ENCODE data around the gene STARD7. TPM values are rescaled to one million over a fixed set of nuclear protein-coding genes. Genes with fewer than 3 reads are reported as not detected.
A peak's percentile ranks its signal among the peaks of the same experiment; 100 is the strongest.

STARD7 gene
- polyA plus RNA-seq, 2 of the 4 experiments (the other 2 are of a cell fraction): 101 to 136 TPM

GRCh38 chr2:96164459-96165184 is 44.0 kb downstream of the STARD7 start:
- H3K4me1 ChIP-seq: no peaks in the 10 kb centered on the region
- H3K27ac ChIP-seq: no peak overlapping the region
- FAIRE-seq (no peak), DNase-seq (ENCODE audit: low read depth in 1 of 2, low spot score in 1 of 2) (no peak), ATAC-seq (peak; percentile 30 to 61; a peak in 4 of 6 replicates)
- POLR2A ChIA-PET: no interaction called here
- H3K9me3 ChIP-seq: no peaks in the 10 kb centered on the region
- no peak overlapping the region for H3K4me3 ChIP-seq
- no peak overlapping the region for H3K4me2 ChIP-seq
- TF ChIP-seq USF2 (IDR thresholded peaks at IDR 0.05): 0 out of 2 replicates have a peak, but pooled peaks have one; percentile 31
- TF ChIP-seq SMC3 (IDR thresholded peaks at IDR 0.05): no peak
- 81% methylated on average over 18 of the region's 18 CpGs for WGBS (ENCODE audit: missing lambda C conversion rate)
- CTCF ChIA-PET: interaction anchor here (0.9 to 2.9 kb wide), 3 partner anchors 9 to 62 kb away, joined by 3 to 14 read pairs (median 3); partner anchors contain the start of gene ASTL

- ChIA-PET CTCF (interaction anchor here (0.6 to 2.9 kb wide), 5 partner anchors 10 to 189 kb away, joined by 3 to 14 read pairs (median 3); partner anchors contain the start of gene ASTL), POLR2A (no interaction called here)
- Histone ChIP-seq H3K27ac (no peak overlapping the region), H3K4me2 (no peak overlapping the region), H3K9me3 (no peaks in the 10 kb centered on the region), H3K4me3 (no peak overlapping the region), H3K4me1 (no peaks in the 10 kb centered on the region)
- DNase-seq (ENCODE audit: low read depth in 1 of 2, low spot score in 1 of 2): no peak
- TF ChIP-seq BCL3 (IDR thresholded peaks at IDR 0.05) (no peak), MAFK (IDR thresholded peaks at IDR 0.05; ENCODE audit: partially characterized antibody) (no peak), CHD4 (IDR thresholded peaks at IDR 0.05; ENCODE audit: borderline replicate concordance) (no peak), HOXB5 (CRISPR knock-in tag; IDR thresholded peaks at IDR 0.05) (no peak), MAX (IDR thresholded peaks at IDR 0.05) (no peak), EP300 (IDR thresholded peaks at IDR 0.05) (no peak), MAZ (IDR thresholded peaks at IDR 0.05; ENCODE audit: borderline replicate concordance, low read depth, low read length) (no peak), SMC3 (IDR thresholded peaks at IDR 0.05) (no peak), BHLHE40 (IDR thresholded peaks at IDR 0.05; ENCODE audit: low read depth, low read length) (no peak), HEYL (CRISPR knock-in tag; IDR thresholded peaks at IDR 0.05) (no peak), ATOH8 (CRISPR knock-in tag; IDR thresholded peaks at IDR 0.05; ENCODE audit: low read depth) (no peak), ZFP36 (IDR thresholded peaks at IDR 0.05; ENCODE audit: borderline replicate concordance, partially characterized antibody) (no peak), ZC3H11A (IDR thresholded peaks at IDR 0.05) (no peak)
- FAIRE-seq: no peak
- WGBS (ENCODE audit: missing lambda C conversion rate): 84% methylated on average over 10 of the region's 13 CpGs
- peak in 1 of 2 experiments; percentile 30; a peak in 1 of 6 replicates for ATAC-seq
Observed at GRCh38 chr2:96163768-96164429, 44.7 kb downstream of the STARD7 start.

- ChIA-PET POLR2A (no interaction called here), CTCF (interaction anchor here (0.9 to 2.9 kb wide), 3 partner anchors 11 to 46 kb away, joined by 3 to 14 read pairs (median 9); partner anchors contain the start of gene ASTL)
- DNase-seq (ENCODE audit: low read depth in 1 of 2, low spot score in 1 of 2): no peak
- Histone ChIP-seq H3K4me1 (no peaks in the 10 kb centered on the region), H3K4me3 (no peak overlapping the region), H3K27ac (no peak overlapping the region), H3K9me3 (no peaks in the 10 kb centered on the region), H3K4me2 (no peak overlapping the region)
- ATAC-seq: no peak
- WGBS (ENCODE audit: missing lambda C conversion rate): 80% methylated on average over 4 of the region's 5 CpGs
- TF ChIP-seq GATA3 (IDR thresholded peaks at IDR 0.05; ENCODE audit: borderline replicate concordance) (no peak), CTCF (IDR thresholded peaks at IDR 0.05) (no peak), ATOH8 (CRISPR knock-in tag; IDR thresholded peaks at IDR 0.05; ENCODE audit: low read depth) (no peak), ZC3H11A (IDR thresholded peaks at IDR 0.05) (no peak), HOXA7 (CRISPR knock-in tag; IDR thresholded peaks at IDR 0.05) (no peak)
- no peak for FAIRE-seq
Observed at GRCh38 chr2:96163415-96163767, 45.2 kb downstream of the STARD7 start.

Data from A549 (cell line).